Natural killer cell (primary cell): Measurements from ENCODE around the gene MYO5B. TPM values are rescaled to one million over a fixed set of nuclear protein-coding genes. Genes with fewer than 3 reads are reported as not detected.
A peak's percentile ranks its signal among the peaks of the same experiment; 100 is the strongest.

ENCODE experiments used
- ATAC-seq, 3 donors: fragments of 150-1000 bp in 2 of 3; fragments of 200-7000 bp in 1 of 3; cut with Tn5 transposase; 1 replicate in 1 of 3; 2 replicates in 2 of 3; pipeline ENCODE4 v1.10.0; 2021; ENCODE audit warnings: mild to moderate bottlenecking in 2 of 3, moderate library complexity in 2 of 3
- DNase-seq, 2 donors: peaks; one replicate each; pipeline versions ENCODE4 v3.0.0 to v3.0.0-alpha.2; 2013 to 2021; ENCODE audit warnings: mixed read lengths in 1 of 2
- H3K27ac ChIP-seq: one replicate; pipeline ENCODE4 v1.5.1; 2013; ENCODE audit warnings: mild to moderate bottlenecking, low read length
- H3K27me3 ChIP-seq: one replicate; pipeline ENCODE4 v1.6.1; 2013; ENCODE audit warnings: low read length; ENCODE audit not compliant: control insufficient read depth, insufficient read depth
- H3K36me3 ChIP-seq: one replicate; pipeline ENCODE4 v1.6.1; 2013; ENCODE audit warnings: low read length; ENCODE audit not compliant: control insufficient read depth, insufficient read depth
- H3K4me1 ChIP-seq: one replicate; pipeline ENCODE4 v1.6.1; 2013; ENCODE audit warnings: low read length; ENCODE audit not compliant: control insufficient read depth, insufficient read depth
- H3K4me3 ChIP-seq: one replicate; pipeline ENCODE4 v1.5.1; 2013; ENCODE audit warnings: low read length
- H3K9me3 ChIP-seq: one replicate; pipeline ENCODE4 v1.6.1; 2013; ENCODE audit warnings: low read length; ENCODE audit not compliant: control insufficient read depth, insufficient read depth
- H3K27ac Mint-ChIP-seq, 2 donors: one replicate each; pipeline ENCODE4 v1.8.0; 2022; ENCODE audit warnings: mild to moderate bottlenecking in 2 of 2, mixed read lengths in 2 of 2, moderate library complexity in 1 of 2
- H3K27me3 Mint-ChIP-seq, 2 donors: one replicate each; pipeline ENCODE4 v1.8.0; 2022; ENCODE audit warnings: low read depth in 2 of 2, mixed read lengths in 2 of 2
- H3K36me3 Mint-ChIP-seq: one replicate; pipeline ENCODE4 v1.8.0; 2022; ENCODE audit warnings: mixed read lengths
- H3K4me1 Mint-ChIP-seq, 2 donors: one replicate each; pipeline ENCODE4 v1.8.0; 2022; ENCODE audit warnings: mixed read lengths in 2 of 2
- H3K4me3 Mint-ChIP-seq: one replicate; pipeline ENCODE4 v1.8.0; 2022; ENCODE audit warnings: mild to moderate bottlenecking, moderate library complexity, mixed read lengths
- H3K9me3 Mint-ChIP-seq, 2 donors: one replicate each; pipeline ENCODE4 v1.8.0; 2022; ENCODE audit warnings: mixed read lengths in 2 of 2
- WGBS: methylation state at CpG from one replicate; pipeline ENCODE4 v1.1.7; 2013; ENCODE audit warnings: missing lambda C conversion rate; ENCODE audit not compliant: insufficient coverage; 5-methylcytosine and 5-hydroxymethylcytosine counted together
- intact Hi-C: fragments of 100-400 bp; cut with micrococcal nuclease; formaldehyde crosslinking; loops from one replicate; pipeline ENCODE4 v1.14.2; 2022
- total RNA-seq, 4 donors: library from RNA; stranded (reverse); fragments of 120-200 nt in 1 of 4; gene quantifications; one replicate each; pipeline versions ENCODE4 v1.2.3 to v1.2.4, GENCODE V29; 2013 to 2022
- TF ChIP-seq, protein P1 (sequence below): fragments of 200-600 bp; IDR thresholded peaks from one replicate; pipeline ENCODE4 v1.8.0; 2022; ENCODE audit warnings: antibody characterized with exemption

Gene MYO5B
- total RNA-seq, 3 donors from 2014 or later (not counting 1 experiment from before 2014, with no cell fraction given), result 0.33 TPM; not detected in 2

DNA sequence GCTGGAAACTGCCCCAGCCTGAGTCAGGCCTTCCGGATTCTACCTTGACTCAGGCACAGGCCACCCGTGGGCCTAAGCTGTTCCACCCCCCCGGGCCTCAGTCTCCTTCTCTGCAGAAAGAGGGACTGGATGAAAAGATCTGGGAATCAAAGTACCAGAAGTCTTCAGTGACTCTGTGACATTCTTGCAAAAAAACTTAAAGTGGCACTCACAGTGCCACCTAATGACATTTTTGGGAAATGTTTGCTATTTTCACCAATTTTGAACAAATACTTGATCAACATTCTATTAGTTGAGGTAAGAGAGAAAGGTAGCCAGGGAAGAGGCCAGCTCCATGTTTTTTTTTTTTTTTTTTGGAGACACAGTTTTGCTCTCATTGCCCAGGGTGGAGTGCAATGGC, 333.3 kb downstream of the MYO5B start:
- Histone ChIP-seq H3K27me3 (no peaks in the 10 kb centered on the region), H3K4me3 (no peak overlapping the region), H3K9me3 (no peaks in the 10 kb centered on the region), H3K4me1 (peaks cover 6% of the 10 kb centered on the region), H3K27ac (no peak overlapping the region), H3K36me3 (no peaks in the 10 kb centered on the region)
- intact Hi-C loops, result loop anchor here (1.0 kb wide), 2 partner anchors 302 to 1186 kb away; no protein-coding TSS in a partner anchor
- peak in 1 of 2 donors; percentile 50 for DNase-seq
- H3K4me3 Mint-ChIP-seq, result no peak overlapping the region
- TF ChIP-seq, protein P1, sequence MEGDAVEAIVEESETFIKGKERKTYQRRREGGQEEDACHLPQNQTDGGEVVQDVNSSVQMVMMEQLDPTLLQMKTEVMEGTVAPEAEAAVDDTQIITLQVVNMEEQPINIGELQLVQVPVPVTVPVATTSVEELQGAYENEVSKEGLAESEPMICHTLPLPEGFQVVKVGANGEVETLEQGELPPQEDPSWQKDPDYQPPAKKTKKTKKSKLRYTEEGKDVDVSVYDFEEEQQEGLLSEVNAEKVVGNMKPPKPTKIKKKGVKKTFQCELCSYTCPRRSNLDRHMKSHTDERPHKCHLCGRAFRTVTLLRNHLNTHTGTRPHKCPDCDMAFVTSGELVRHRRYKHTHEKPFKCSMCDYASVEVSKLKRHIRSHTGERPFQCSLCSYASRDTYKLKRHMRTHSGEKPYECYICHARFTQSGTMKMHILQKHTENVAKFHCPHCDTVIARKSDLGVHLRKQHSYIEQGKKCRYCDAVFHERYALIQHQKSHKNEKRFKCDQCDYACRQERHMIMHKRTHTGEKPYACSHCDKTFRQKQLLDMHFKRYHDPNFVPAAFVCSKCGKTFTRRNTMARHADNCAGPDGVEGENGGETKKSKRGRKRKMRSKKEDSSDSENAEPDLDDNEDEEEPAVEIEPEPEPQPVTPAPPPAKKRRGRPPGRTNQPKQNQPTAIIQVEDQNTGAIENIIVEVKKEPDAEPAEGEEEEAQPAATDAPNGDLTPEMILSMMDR, result no peak
- ATAC-seq, result no peak
- 48% methylated on average over 3 of the region's 3 CpGs for WGBS
- H3K9me3 Mint-ChIP-seq, result no peaks in the 10 kb centered on the region
- H3K27ac Mint-ChIP-seq, result no peak overlapping the region
- peaks cover 8% of the 10 kb centered on the region in 2 donors for H3K27me3 Mint-ChIP-seq
- peaks cover 7 to 9% of the 10 kb centered on the region in 2 donors for H3K4me1 Mint-ChIP-seq
- no peaks in the 10 kb centered on the region for H3K36me3 Mint-ChIP-seq

DNA sequence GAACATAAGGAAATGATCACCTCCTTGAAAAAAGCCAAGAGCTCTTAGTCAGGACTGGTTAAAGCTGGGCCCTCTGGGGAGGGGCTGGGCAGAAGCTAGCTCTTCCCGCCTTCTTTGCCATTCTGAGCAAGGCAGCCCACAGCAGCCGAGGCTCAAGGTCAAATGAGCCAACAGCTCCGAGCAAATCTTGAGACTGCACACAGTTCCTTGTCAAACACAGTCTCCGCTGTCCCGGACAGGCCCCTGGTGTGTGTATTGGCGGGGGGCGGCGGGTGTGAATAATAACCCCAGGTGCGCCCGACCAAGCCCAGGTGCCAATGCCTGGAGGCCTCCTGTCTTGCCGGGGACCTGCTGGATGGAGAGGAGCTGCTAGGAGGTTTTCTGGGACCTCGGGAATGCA, 335.2 kb downstream of the MYO5B start:
- Mint-ChIP-seq H3K27ac (no peak overlapping the region), H3K27me3 (peaks cover 3 to 5% of the 10 kb centered on the region in 2 donors), H3K4me3 (no peak overlapping the region), H3K4me1 (peaks cover 8 to 9% of the 10 kb centered on the region in 2 donors), H3K9me3 (no peaks in the 10 kb centered on the region), H3K36me3 (no peaks in the 10 kb centered on the region)
- H3K27ac ChIP-seq, result no peak overlapping the region
- intact Hi-C loops, result no loop called here
- no peaks in the 10 kb centered on the region for H3K9me3 ChIP-seq
- H3K36me3 ChIP-seq, result no peaks in the 10 kb centered on the region
- DNase-seq, result no peak
- WGBS, result 92% methylated on average over 12 of the region's 12 CpGs
- H3K27me3 ChIP-seq, result no peaks in the 10 kb centered on the region
- no peak for ATAC-seq
- H3K4me3 ChIP-seq, result no peak overlapping the region
- TF ChIP-seq, protein P1, result no peak
- peaks cover 6% of the 10 kb centered on the region for H3K4me1 ChIP-seq

DNA sequence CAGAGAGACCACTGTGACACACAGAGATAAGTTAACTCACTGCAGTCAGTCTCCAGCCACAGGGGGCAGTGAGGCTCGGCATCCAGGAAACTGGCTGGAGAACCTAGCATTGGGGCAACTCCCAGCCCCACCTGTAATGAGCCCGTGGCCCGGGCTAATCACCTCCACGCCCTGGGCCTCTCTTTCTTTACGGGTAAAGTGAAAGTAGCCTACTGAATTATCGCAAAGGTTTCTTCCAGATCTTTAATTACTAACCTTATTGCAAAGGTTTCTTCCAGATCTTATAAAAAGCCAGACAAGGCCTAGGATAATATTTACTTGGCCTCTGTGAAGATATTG, 336.0 kb downstream of the MYO5B start:
- Mint-ChIP-seq H3K4me1 (peaks cover 9 to 12% of the 10 kb centered on the region in 2 donors), H3K27ac (no peak overlapping the region), H3K27me3 (no peaks in the 10 kb centered on the region), H3K36me3 (no peaks in the 10 kb centered on the region), H3K9me3 (no peaks in the 10 kb centered on the region), H3K4me3 (no peak overlapping the region)
- no peak for DNase-seq
- peaks cover 6% of the 10 kb centered on the region for H3K4me1 ChIP-seq
- ATAC-seq, result peak in 1 of 3 donors; percentile 13
- intact Hi-C loops, result no loop called here
- H3K27me3 ChIP-seq, result no peaks in the 10 kb centered on the region
- no peak overlapping the region for H3K27ac ChIP-seq
- WGBS, result 68% methylated on average over 6 of the region's 6 CpGs
- TF ChIP-seq, protein P1, result no peak
- no peak overlapping the region for H3K4me3 ChIP-seq
- H3K36me3 ChIP-seq, result no peaks in the 10 kb centered on the region
- H3K9me3 ChIP-seq, result no peaks in the 10 kb centered on the region

DNA sequence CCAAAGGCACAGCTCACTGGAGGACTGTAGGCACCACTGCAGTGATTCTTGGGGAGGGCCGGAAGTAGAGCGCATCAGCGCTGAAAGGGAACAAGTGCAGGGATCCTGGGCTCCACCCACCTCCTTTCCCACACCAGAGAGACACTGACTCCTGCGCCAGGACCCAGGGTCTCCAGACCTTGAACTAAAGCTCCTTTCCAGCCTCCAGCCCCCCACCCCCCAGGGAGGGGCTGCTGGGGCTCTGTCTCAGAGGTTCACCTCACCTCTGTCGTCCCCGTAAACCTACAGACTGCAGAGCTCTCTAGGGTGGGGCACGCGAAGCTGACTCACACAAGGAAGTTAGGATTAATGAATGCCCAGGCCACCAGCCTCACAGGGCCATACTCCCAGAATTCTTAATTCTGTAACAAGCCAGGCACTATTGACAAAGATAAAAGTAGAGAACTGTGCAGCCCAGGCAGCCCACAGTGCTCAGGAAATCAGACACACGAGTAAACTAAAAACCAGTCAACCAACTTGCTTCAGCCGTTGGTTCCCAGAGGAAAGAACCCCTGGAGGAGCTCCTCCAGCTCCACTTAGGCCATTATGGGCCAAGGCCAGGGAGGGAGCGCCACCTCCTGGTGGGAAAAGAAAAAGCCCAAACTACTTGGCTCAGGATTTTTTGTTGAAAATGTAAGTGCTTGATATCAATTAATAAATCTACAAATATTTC, 336.5 kb downstream of the MYO5B start:
- peak in 2 of 3 donors; percentile 63 to 67 for ATAC-seq
- no peak overlapping the region for H3K4me3 Mint-ChIP-seq
- H3K27me3 ChIP-seq, result no peaks in the 10 kb centered on the region
- intact Hi-C loops, result loop anchor here (1.0 kb wide), 2 partner anchors 299 to 348 kb away; no protein-coding TSS in a partner anchor
- TF ChIP-seq, protein P1, result peak; percentile 94
- DNase-seq, result peak; percentile 54 to 78
- H3K4me3 ChIP-seq, result no peak overlapping the region
- H3K27ac Mint-ChIP-seq, result no peak overlapping the region
- H3K27ac ChIP-seq, result no peak overlapping the region
- 71% methylated on average over 10 of the region's 11 CpGs for WGBS
- no peaks in the 10 kb centered on the region for H3K27me3 Mint-ChIP-seq
- H3K4me1 ChIP-seq, result peaks cover 6% of the 10 kb centered on the region
- no peaks in the 10 kb centered on the region for H3K9me3 Mint-ChIP-seq
- H3K4me1 Mint-ChIP-seq, result peaks cover 9 to 12% of the 10 kb centered on the region in 2 donors
- no peaks in the 10 kb centered on the region for H3K36me3 ChIP-seq
- H3K36me3 Mint-ChIP-seq, result no peaks in the 10 kb centered on the region
- H3K9me3 ChIP-seq, result no peaks in the 10 kb centered on the region
